Endothelial cell of umbilical vein (primary cell): ENCODE data around the gene RHOV.
"Not testable (repeated sequence)": the region's sequence is repeated elsewhere in the genome, so short reads cannot be mapped to it uniquely, and the experiment has no call there.

Experiments used
- CTCF ChIP-seq, 2 donors: IDR thresholded peaks; 1 replicate in 1 of 2; 2 replicates in 1 of 2; pipeline ENCODE4 v1.5.1; 2011; ENCODE audit warnings: low read length in 2 of 2, mild to moderate bottlenecking in 2 of 2, moderate library complexity in 2 of 2, control low read depth in 1 of 2, inconsistent platforms in 1 of 2, low read depth in 1 of 2; ENCODE audit not compliant: insufficient read depth in 1 of 2; ENCODE audit errors: extremely low read depth in 1 of 2
- EZH2 ChIP-seq: IDR thresholded peaks from 2 replicates; pipeline ENCODE4 v1.6.1; 2012; ENCODE audit warnings: borderline replicate concordance, low read depth, mild to moderate bottlenecking, moderate library complexity, low read length, inconsistent platforms; ENCODE audit not compliant: severe bottlenecking
- POLR2A ChIP-seq: IDR thresholded peaks from 2 replicates; pipeline ENCODE4 v1.6.1; 2012; ENCODE audit warnings: low read depth, mild to moderate bottlenecking, control low read depth, low read length
- POLR2AphosphoS5 ChIP-seq: IDR thresholded peaks from 2 replicates; pipeline ENCODE4 v1.6.1; 2012; ENCODE audit warnings: low read depth, mild to moderate bottlenecking, control low read depth, low read length, moderate library complexity; ENCODE audit not compliant: insufficient read depth

GRCh38 chr15:40861147-40861546 lies 12.9 kb downstream of the RHOV start:
- TF ChIP-seq CTCF (IDR thresholded peaks at IDR 0.05; ENCODE audit: extremely low read depth in 1 of 2, insufficient read depth in 1 of 2, low read depth in 1 of 2, low read length in 2 of 2); POLR2AphosphoS5; EZH2; POLR2A: not testable (repeated sequence)
